CD14-positive monocyte (primary cell): ENCODE data around the gene LRRC45. TPM values are rescaled to one million over a fixed set of nuclear protein-coding genes. Genes with fewer than 3 reads are reported as not detected.

ENCODE experiments used
- DNase-seq, 3 donors: peaks; one replicate each; pipeline ENCODE4 v3.0.0-alpha.2; 2011 to 2022
- H2AFZ ChIP-seq: 2 replicates; pipeline ENCODE4 v1.6.0; 2012; ENCODE audit warnings: mild to moderate bottlenecking, low read depth, low read length, inconsistent platforms; ENCODE audit not compliant: insufficient read depth, poor library complexity, severe bottlenecking
- H3K27ac ChIP-seq, 2 donors: 1 replicate in 1 of 2; 2 replicates in 1 of 2; pipeline ENCODE4 v1.5.1; 2012 to 2013; ENCODE audit warnings: low read length in 2 of 2, control low read depth in 1 of 2, inconsistent platforms in 1 of 2, low read depth in 1 of 2, mild to moderate bottlenecking in 1 of 2
- H3K27me3 ChIP-seq, 2 donors: one replicate each; pipeline versions ENCODE4 v1.6.0 to v1.6.1; 2011 to 2013; ENCODE audit warnings: low read length in 2 of 2; ENCODE audit not compliant: control insufficient read depth in 2 of 2, insufficient read depth in 2 of 2
- H3K36me3 ChIP-seq, 2 donors: replicated peaks in 1 of 2; 1 replicate in 1 of 2; 2 replicates in 1 of 2; pipeline versions ENCODE4 v1.5.1 to v1.6.1; 2012 to 2013; ENCODE audit warnings: low read length in 2 of 2, control low read depth in 1 of 2, inconsistent platforms in 1 of 2, mild to moderate bottlenecking in 1 of 2; ENCODE audit not compliant: insufficient read depth in 2 of 2, control insufficient read depth in 1 of 2
- H3K4me1 ChIP-seq, 2 donors: 1 replicate in 1 of 2; 2 replicates in 1 of 2; pipeline versions ENCODE4 v1.5.1 to v1.6.1; 2012 to 2013; ENCODE audit warnings: low read length in 2 of 2, control low read depth in 1 of 2, inconsistent platforms in 1 of 2, mild to moderate bottlenecking in 1 of 2, moderate library complexity in 1 of 2; ENCODE audit not compliant: insufficient read depth in 2 of 2, control insufficient read depth in 1 of 2
- H3K4me2 ChIP-seq: replicated peaks from 2 replicates; pipeline ENCODE3; 2012; ENCODE audit warnings: low read length, moderate library complexity, mild to moderate bottlenecking; ENCODE audit not compliant: poor library complexity, severe bottlenecking; ENCODE audit errors: extremely low read depth
- H3K4me3 ChIP-seq, 3 experiments: fragments of 200-600 bp in 1 of 3; sonication (generic) in 1 of 3; replicated peaks in 1 of 3; 1 replicate in 2 of 3; 2 replicates in 1 of 3; pipeline ENCODE4 v1.5.1; 2011 to 2013; ENCODE audit warnings: low read length in 3 of 3, mild to moderate bottlenecking in 3 of 3, control low read depth in 2 of 3, low read depth in 2 of 3, inconsistent platforms in 1 of 3, moderate library complexity in 1 of 3
- H3K79me2 ChIP-seq: 2 replicates; pipeline ENCODE4 v1.6.0; 2012; ENCODE audit warnings: mild to moderate bottlenecking, control low read depth, inconsistent platforms, low read length, moderate library complexity; ENCODE audit not compliant: insufficient read depth
- H3K9ac ChIP-seq: 2 replicates; pipeline ENCODE4 v1.6.0; 2017; ENCODE audit warnings: low read length, mild to moderate bottlenecking; ENCODE audit not compliant: insufficient read depth, poor library complexity, severe bottlenecking
- H3K9me3 ChIP-seq, 2 donors: replicated peaks in 1 of 2; 1 replicate in 1 of 2; 2 replicates in 1 of 2; pipeline versions ENCODE4 v1.5.1 to v1.6.1; 2012 to 2013; ENCODE audit warnings: low read length in 2 of 2, control low read depth in 1 of 2; ENCODE audit not compliant: control insufficient read depth in 1 of 2, insufficient read depth in 1 of 2
- H4K20me1 ChIP-seq: 2 replicates; pipeline ENCODE4 v1.6.0; 2012; ENCODE audit warnings: mild to moderate bottlenecking, low read length, control low read depth, moderate library complexity; ENCODE audit not compliant: insufficient read depth
- H3K27ac Mint-ChIP-seq, 7 donors: one replicate each; pipeline ENCODE4 v1.8.0; 2020; ENCODE audit warnings: mild to moderate bottlenecking in 7 of 7, mixed read lengths in 7 of 7, moderate library complexity in 6 of 7, inconsistent platforms in 2 of 7
- H3K27me3 Mint-ChIP-seq, 3 donors: one replicate each; pipeline ENCODE4 v1.8.0; 2021 to 2022; ENCODE audit warnings: low read depth in 3 of 3, mild to moderate bottlenecking in 3 of 3, mixed read lengths in 3 of 3, moderate library complexity in 3 of 3, inconsistent platforms in 1 of 3
- H3K36me3 Mint-ChIP-seq, 2 donors: one replicate each; pipeline ENCODE4 v1.8.0; 2020; ENCODE audit warnings: mixed read lengths in 2 of 2, inconsistent platforms in 1 of 2, mild to moderate bottlenecking in 1 of 2
- H3K4me1 Mint-ChIP-seq: one replicate; pipeline ENCODE4 v1.8.0; 2020; ENCODE audit warnings: mild to moderate bottlenecking, mixed read lengths
- H3K4me3 Mint-ChIP-seq, 2 donors: one replicate each; pipeline ENCODE4 v1.8.0; 2020; ENCODE audit warnings: mild to moderate bottlenecking in 2 of 2, mixed read lengths in 2 of 2, moderate library complexity in 1 of 2
- H3K9me3 Mint-ChIP-seq, 7 donors: one replicate each; pipeline ENCODE4 v1.8.0; 2020 to 2022; ENCODE audit warnings: mixed read lengths in 7 of 7, mild to moderate bottlenecking in 6 of 7, moderate library complexity in 6 of 7, inconsistent platforms in 2 of 7
- CTCF ChIP-seq: fragments of 200-600 bp; IDR thresholded peaks from one replicate; pipeline ENCODE4 v1.8.0; 2022; ENCODE audit warnings: antibody characterized with exemption, mild to moderate bottlenecking
- WGBS: methylation state at CpG from one replicate; pipeline ENCODE4 v1.1.5; 2013; ENCODE audit warnings: missing lambda C conversion rate; ENCODE audit not compliant: insufficient coverage; 5-methylcytosine and 5-hydroxymethylcytosine counted together
- intact Hi-C, 2 donors: fragments of 100-400 bp; cut with micrococcal nuclease; formaldehyde crosslinking; loops; one replicate each; pipeline versions ENCODE4 v1.15.0 to v1.15.1; 2023
- polyA plus RNA-seq, 3 donors: library from polyadenylated mRNA; depleted of rRNA in 1 of 3; unstranded in 2 of 3; stranded (reverse) in 1 of 3; fragments of 300-500 nt in 2 of 3; fragments of >200 nt in 1 of 3; fragmentation: Illumina TruSeq in 2 of 3; gene quantifications; 1 replicate in 2 of 3; 2 replicates in 1 of 3; pipeline ENCODE4 v1.2.3, GENCODE V29; 2012 to 2021

LRRC45 gene
- polyA plus RNA-seq, 3 donors = 2.6 to 12.2 (median 3.4) TPM

GRCh38 chr17:82021900-82022309 is 1.2 kb upstream of the LRRC45 start:
- Mint-ChIP-seq H3K27ac (peak overlapping the region in 4 of 7 donors; percentile 22 to 75 (median 68)), H3K4me3 (peak overlapping the region; percentile 80 to 82), H3K4me1 (peaks cover 31% of the 10 kb centered on the region), H3K27me3 (peaks cover 0 to 1% (median 0%) of the 10 kb centered on the region in 3 donors), H3K9me3 (no peaks in the 10 kb centered on the region), H3K36me3 (peaks cover 10 to 28% of the 10 kb centered on the region in 2 donors)
- peak overlapping the region; percentile 62 to 96 (median 82) for H3K4me3 ChIP-seq
- TF ChIP-seq CTCF = no peak
- DNase-seq = no peak
- H3K79me2 ChIP-seq = peaks cover 34% of the 10 kb centered on the region
- peaks cover 26 to 37% of the 10 kb centered on the region in 2 donors for H3K4me1 ChIP-seq
- peak overlapping the region; percentile 76 for H3K9ac ChIP-seq
- H3K27me3 ChIP-seq = no peaks in the 10 kb centered on the region
- H3K36me3 ChIP-seq = peaks cover 5 to 17% of the 10 kb centered on the region in 2 donors
- intact Hi-C loops = loop anchor here (1.0 to 10.0 kb wide), 4 partner anchors 45 to 303 kb away; partner anchors contain the start of gene ASPSCR1 (in 1 of the 2)
- H3K4me2 ChIP-seq = peak overlapping the region; percentile 97
- 4% methylated on average over 6 of the region's 10 CpGs for WGBS
- peaks cover 32% of the 10 kb centered on the region for H4K20me1 ChIP-seq
- peak overlapping the region in 1 of 2 donors; percentile 70 for H3K27ac ChIP-seq
- no peaks in the 10 kb centered on the region for H3K9me3 ChIP-seq
- H2AFZ ChIP-seq = peak overlapping the region; percentile 88

GRCh38 chr17:82022310-82022980 is 660 bp upstream of the LRRC45 start, which contains the start of gene CENPX:
Gene CENPX, minus strand, starts transcription at chr17:82022878. Its CDS starts 17 bp downstream, at chr17:82022861.
- peak within 1 kb of the TSS in 1 of 2 donors; percentile 70 for H3K27ac ChIP-seq
- peaks cover 0 to 1% (median 0%) of the 10 kb centered on the region in 3 donors for H3K27me3 Mint-ChIP-seq
- peak within 1 kb of the TSS; percentile 62 to 96 (median 82) for H3K4me3 ChIP-seq
- 0% methylated on average over 62 of the region's 64 CpGs for WGBS
- no peaks in the 10 kb centered on the region for H3K9me3 ChIP-seq
- intact Hi-C loops = loop anchor here in 1 of 2 donors (2.0 to 10.0 kb wide), 3 partner anchors 45 to 302 kb away; partner anchors contain the start of gene ASPSCR1
- peak within 1 kb of the TSS; percentile 99 for H3K4me2 ChIP-seq
- H3K4me1 ChIP-seq = peaks cover 26 to 37% of the 10 kb centered on the region in 2 donors
- H3K27me3 ChIP-seq = no peaks in the 10 kb centered on the region
- H3K4me3 Mint-ChIP-seq = peak within 1 kb of the TSS; percentile 80 to 88
- no peak for DNase-seq
- H3K9me3 Mint-ChIP-seq = no peaks in the 10 kb centered on the region
- peaks cover 32% of the 10 kb centered on the region for H4K20me1 ChIP-seq
- peaks cover 34% of the 10 kb centered on the region for H3K79me2 ChIP-seq
- H3K27ac Mint-ChIP-seq = peak within 1 kb of the TSS in 4 of 7 donors; percentile 22 to 75 (median 68)
- H3K9ac ChIP-seq = peak within 1 kb of the TSS; percentile 76
- peak within 1 kb of the TSS; percentile 96 for H2AFZ ChIP-seq
- peaks cover 3 to 17% of the 10 kb centered on the region in 2 donors for H3K36me3 ChIP-seq
- no peak for TF ChIP-seq CTCF
- peaks cover 31% of the 10 kb centered on the region for H3K4me1 Mint-ChIP-seq
- peaks cover 13 to 30% of the 10 kb centered on the region in 2 donors for H3K36me3 Mint-ChIP-seq
